Spleen (tissue), 11 donors: ENCODE data around the gene CMC1. TPM values are rescaled to one million over a fixed set of nuclear protein-coding genes. Genes with fewer than 3 reads are reported as not detected.

Experiments
- DNase-seq: peaks from one replicate; pipeline ENCODE4 v3.0.0-alpha.2; 2020
- H3K27ac ChIP-seq, 8 donors: fragments of 200-600 bp; sonication (generic) in 7 of 8; 1 replicate in 4 of 8; 2 replicates in 4 of 8; pipeline versions ENCODE4 v1.5.0 to v1.8.0; 2016 to 2021; ENCODE audit warnings: inconsistent platforms in 4 of 8, mild to moderate bottlenecking in 4 of 8, moderate library complexity in 1 of 8
- H3K27me3 ChIP-seq, 7 donors: fragments of 200-600 bp; sonication (generic) in 6 of 7; replicated peaks in 1 of 7; 1 replicate in 4 of 7; 2 replicates in 3 of 7; pipeline versions ENCODE4 v1.5.0 to v1.8.0; 2016 to 2021; ENCODE audit warnings: inconsistent platforms in 3 of 7, mild to moderate bottlenecking in 1 of 7
- H3K36me3 ChIP-seq, 6 donors: fragments of 200-600 bp; sonication (generic) in 5 of 6; 1 replicate in 4 of 6; 2 replicates in 2 of 6; pipeline versions ENCODE4 v1.5.0 to v1.8.0; 2016 to 2021; ENCODE audit warnings: inconsistent platforms in 2 of 6
- H3K4me1 ChIP-seq, 6 donors: fragments of 200-600 bp; sonication (generic) in 5 of 6; 1 replicate in 3 of 6; 2 replicates in 3 of 6; pipeline versions ENCODE4 v1.5.0 to v1.8.0; 2016 to 2021; ENCODE audit warnings: inconsistent platforms in 3 of 6
- H3K4me3 ChIP-seq, 8 donors: fragments of 200-600 bp; sonication (generic) in 7 of 8; 1 replicate in 4 of 8; 2 replicates in 4 of 8; pipeline versions ENCODE4 v1.5.0 to v1.8.0; 2016 to 2021; ENCODE audit warnings: inconsistent platforms in 4 of 8, mild to moderate bottlenecking in 4 of 8, moderate library complexity in 2 of 8
- H3K9me3 ChIP-seq, 8 donors: fragments of 200-600 bp; sonication (generic) in 7 of 8; 1 replicate in 4 of 8; 2 replicates in 4 of 8; pipeline versions ENCODE4 v1.5.0 to v1.8.0; 2016 to 2021; ENCODE audit warnings: inconsistent platforms in 4 of 8
- POLR2A ChIP-seq, 3 donors: fragments of 450-650 bp; IDR thresholded peaks; one replicate each; pipeline ENCODE4 v1.5.1; 2017; ENCODE audit warnings: antibody characterized with exemption in 3 of 3, mild to moderate bottlenecking in 1 of 3
- POLR2AphosphoS5 ChIP-seq, 3 donors: sonication (generic); formaldehyde crosslinking; IDR thresholded peaks; one replicate each; pipeline ENCODE4 v1.5.1; 2017; ENCODE audit warnings: antibody characterized with exemption in 3 of 3
- WGBS, 5 donors: extraction: QIAGEN DNeasy Blood & Tissue Kit in 3 of 5; methylation state at CpG; one replicate each; pipeline versions ENCODE4 v1.1.5 to v1.1.7; 2013 to 2018; 5-methylcytosine and 5-hydroxymethylcytosine counted together
- intact Hi-C: fragments of 100-400 bp; cut with DNase I; formaldehyde crosslinking; loops from one replicate; pipeline ENCODE4 v1.15.0; 2023; ENCODE audit warnings: low total_unique reads
- polyA plus RNA-seq, 3 donors: library from polyadenylated mRNA; stranded (reverse); fragments of 200-250 nt; gene quantifications; one replicate each; pipeline ENCODE4 v1.2.1, GENCODE V29; 2013
- total RNA-seq, 7 donors: library from RNA; depleted of rRNA in 3 of 7; stranded (reverse); fragments of >200 nt in 3 of 7; fragmentation: NEBNext Ultra II Directional in 4 of 7; extraction: Animal tissue kit (Norgen Biotek cat#: 25700) in 4 of 7; gene quantifications; one replicate each; pipeline versions ENCODE4 v1.1.0 to v1.2.1, GENCODE V29; 2016 to 2021
- TF ChIP-seq, protein P1 (sequence below), 11 experiments: fragments of 200-600 bp in 7 of 11; fragments of 450-650 bp in 4 of 11; sonication (generic) in 4 of 11; IDR thresholded peaks in 8 of 11; conservative IDR thresholded peaks in 3 of 11; 1 replicate in 7 of 11; 2 replicates in 4 of 11; pipeline versions ENCODE4 v1.4.0 to v1.8.0; 2016 to 2021; ENCODE audit warnings: antibody characterized with exemption in 11 of 11, inconsistent platforms in 4 of 11, mild to moderate bottlenecking in 1 of 11
- donor health status: healthy with polysubstance abuse.
- donor health status: DM: no; HTN: no; CAD: no; lungs with moderate emphysema.
- donor health status: DM: no; HTN: no; CAD: no.
- donor health status: Bipolar disorder and iron deficiency.
- donor health status: healthy.
- donor health status: DM: no; HTN: no; CAD: no.
- donor health status: DM: yes; HTN: yes; CAD: no.

Gene CMC1
- total and polyA plus RNA-seq, 10 donors, result 32.8 to 59.5 (median 39.9) TPM

DNA sequence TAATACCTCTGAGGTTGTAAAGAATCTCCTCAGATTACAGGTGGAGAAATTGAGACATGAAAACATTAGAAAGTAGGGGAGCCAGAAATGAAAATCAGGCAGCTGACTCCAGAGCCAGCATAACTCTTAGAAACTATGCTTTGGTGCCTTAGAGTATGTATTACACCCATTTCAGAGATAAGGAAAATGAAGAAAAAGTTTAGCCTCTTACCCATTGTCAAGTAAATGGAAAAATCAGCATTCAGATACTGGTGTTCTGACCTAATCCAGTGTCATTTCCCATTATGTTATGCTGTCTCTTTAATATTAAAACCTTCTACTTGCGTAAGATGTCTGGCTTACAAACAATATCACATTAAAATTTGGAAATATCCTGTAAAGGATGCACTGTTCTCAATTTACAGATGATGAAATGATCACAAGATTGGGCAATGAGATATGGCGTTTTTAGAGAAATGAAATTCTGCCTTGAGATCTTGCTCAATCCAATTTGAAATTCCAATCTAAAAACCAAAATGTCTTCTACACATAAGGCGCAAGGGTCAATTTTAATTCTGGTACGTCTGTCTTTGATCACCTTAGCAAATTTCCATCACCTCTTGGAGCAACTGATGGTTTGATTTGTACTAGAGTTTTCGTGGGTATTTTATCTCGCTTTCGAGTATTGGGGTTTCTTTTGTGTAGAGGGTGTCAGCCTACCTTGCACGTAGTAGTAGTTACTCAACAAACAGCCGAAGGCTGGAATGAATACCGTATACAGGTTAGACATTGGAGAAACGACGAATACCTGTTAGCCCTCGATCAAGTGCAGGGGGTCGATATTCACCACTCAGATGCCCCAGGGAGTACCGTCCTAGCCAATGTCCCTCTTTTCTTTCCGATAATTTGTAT, 106.2 kb downstream of the CMC1 start:
- Histone ChIP-seq H3K4me3 (peak overlapping the region; percentile 63 to 88 (median 74)), H3K27me3 (no peaks in the 10 kb centered on the region), H3K27ac (peak overlapping the region; percentile 98 to 99 (median 99)), H3K4me1 (peaks cover 27 to 82% (median 59%) of the 10 kb centered on the region in 6 donors), H3K9me3 (peaks cover 0 to 24% (median 12%) of the 10 kb centered on the region in 8 donors), H3K36me3 (peaks cover 0 to 12% (median under 1%) of the 10 kb centered on the region in 6 donors)
- no peak for DNase-seq
- TF ChIP-seq POLR2AphosphoS5 (IDR thresholded peaks at IDR 0.05), result no peak
- TF ChIP-seq, protein P1, sequence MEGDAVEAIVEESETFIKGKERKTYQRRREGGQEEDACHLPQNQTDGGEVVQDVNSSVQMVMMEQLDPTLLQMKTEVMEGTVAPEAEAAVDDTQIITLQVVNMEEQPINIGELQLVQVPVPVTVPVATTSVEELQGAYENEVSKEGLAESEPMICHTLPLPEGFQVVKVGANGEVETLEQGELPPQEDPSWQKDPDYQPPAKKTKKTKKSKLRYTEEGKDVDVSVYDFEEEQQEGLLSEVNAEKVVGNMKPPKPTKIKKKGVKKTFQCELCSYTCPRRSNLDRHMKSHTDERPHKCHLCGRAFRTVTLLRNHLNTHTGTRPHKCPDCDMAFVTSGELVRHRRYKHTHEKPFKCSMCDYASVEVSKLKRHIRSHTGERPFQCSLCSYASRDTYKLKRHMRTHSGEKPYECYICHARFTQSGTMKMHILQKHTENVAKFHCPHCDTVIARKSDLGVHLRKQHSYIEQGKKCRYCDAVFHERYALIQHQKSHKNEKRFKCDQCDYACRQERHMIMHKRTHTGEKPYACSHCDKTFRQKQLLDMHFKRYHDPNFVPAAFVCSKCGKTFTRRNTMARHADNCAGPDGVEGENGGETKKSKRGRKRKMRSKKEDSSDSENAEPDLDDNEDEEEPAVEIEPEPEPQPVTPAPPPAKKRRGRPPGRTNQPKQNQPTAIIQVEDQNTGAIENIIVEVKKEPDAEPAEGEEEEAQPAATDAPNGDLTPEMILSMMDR (IDR thresholded peaks at IDR 0.05 in 8 of 11, conservative IDR thresholded peaks at IDR 0.05 in 3 of 11), result no peak
- 23 to 39% (median 35%) methylated on average over 16 of the region's 16 CpGs for WGBS, 5 donors
- intact Hi-C loops, result no loop called here

GRCh38 chr3:28348265-28348628, 106.8 kb downstream of the CMC1 start:
- 2 to 4% (median 2%) methylated on average over 11 to 16 of the region's 16 CpGs for WGBS, 5 donors
- Histone ChIP-seq H3K27me3 (no peaks in the 10 kb centered on the region), H3K36me3 (peaks cover 4 to 18% (median 6%) of the 10 kb centered on the region in 6 donors), H3K27ac (peak overlapping the region; percentile 98 to 99 (median 99)), H3K9me3 (peaks cover 0 to 30% (median 18%) of the 10 kb centered on the region in 8 donors), H3K4me3 (peak overlapping the region; percentile 63 to 88 (median 74)), H3K4me1 (peaks cover 26 to 76% (median 53%) of the 10 kb centered on the region in 6 donors)
- TF ChIP-seq, protein P1 (IDR thresholded peaks at IDR 0.05 in 8 of 11, conservative IDR thresholded peaks at IDR 0.05 in 3 of 11), result no peak
- no peak for TF ChIP-seq POLR2AphosphoS5 (IDR thresholded peaks at IDR 0.05)
- no peak for TF ChIP-seq POLR2A (IDR thresholded peaks at IDR 0.05)
- intact Hi-C loops, result no loop called here
- no peak for DNase-seq

DNA sequence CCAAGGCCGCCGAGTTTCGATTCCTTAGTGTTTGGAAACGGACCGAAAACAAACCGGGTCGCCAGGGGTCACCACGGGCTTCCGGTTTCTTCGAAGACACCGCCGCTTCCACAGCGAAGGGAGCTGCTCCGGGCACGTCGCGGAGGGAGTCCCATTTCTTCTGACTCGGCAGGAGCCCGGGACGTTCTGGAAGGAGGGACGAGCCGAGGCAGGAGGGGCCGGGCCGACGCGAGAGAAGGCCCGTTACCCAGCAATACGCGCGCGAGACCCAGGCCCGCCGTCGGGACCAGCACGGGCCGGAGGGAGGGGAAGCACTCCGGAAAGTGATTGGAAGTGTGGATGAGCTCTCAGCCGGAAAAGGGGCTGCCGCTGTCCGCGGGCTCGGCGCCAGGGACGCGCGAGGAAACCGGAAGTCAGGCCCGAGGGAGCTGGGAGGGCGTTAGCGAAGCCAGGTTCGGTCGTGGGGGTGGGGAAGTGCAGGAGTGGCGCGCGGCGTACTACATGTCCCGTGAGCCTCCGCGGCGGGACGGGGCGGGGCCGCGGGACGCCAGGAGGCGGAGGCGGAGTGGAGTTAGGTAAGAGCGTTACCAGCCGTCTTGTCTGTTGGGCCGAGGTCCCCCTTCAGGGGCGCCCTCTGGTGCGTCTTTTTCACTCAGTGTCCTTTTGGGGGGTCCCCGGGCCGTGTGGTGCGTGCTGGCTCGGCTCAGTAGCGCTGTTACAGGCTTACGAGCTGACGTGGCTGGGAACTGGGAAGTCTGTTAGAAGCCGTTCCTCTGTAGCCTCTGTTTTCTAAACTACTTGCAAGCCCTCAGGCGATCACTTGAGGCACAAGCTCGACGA, 107.4 kb downstream of the CMC1 start, which contains the start of the genes AZI2 and ZCWPW2:
Gene AZI2, minus strand, starts transcription at position 196 of the 840 bp plus-strand sequence. CDS start 8,207 bp downstream, outside the sequence.
Gene ZCWPW2, plus strand, starts transcription at position 93 of the 840 bp plus-strand sequence. CDS start 64,348 bp downstream, outside the sequence.
- intact Hi-C loops, result no loop called here
- Histone ChIP-seq H3K9me3 (peaks cover 0 to 36% (median 24%) of the 10 kb centered on the region in 8 donors), H3K36me3 (peaks cover 4 to 24% (median 6%) of the 10 kb centered on the region in 6 donors), H3K27me3 (no peaks in the 10 kb centered on the region), H3K27ac (peak within 1 kb of the TSS; percentile 98 to 99 (median 99)), H3K4me1 (peaks cover 22 to 70% (median 49%) of the 10 kb centered on the region in 6 donors), H3K4me3 (peak within 1 kb of the TSS; percentile 63 to 88 (median 74))
- TF ChIP-seq POLR2AphosphoS5 (IDR thresholded peaks at IDR 0.05), result peak; percentile 86 to 96 (median 93)
- TF ChIP-seq POLR2A (IDR thresholded peaks at IDR 0.05), result peak in 2 of 3 donors; percentile 57 to 80
- TF ChIP-seq, protein P1 (IDR thresholded peaks at IDR 0.05 in 8 of 11, conservative IDR thresholded peaks at IDR 0.05 in 3 of 11), result peak in 4 of 11 experiments; percentile 15 to 42 (median 26)
- 0 to 1% (median 0%) methylated on average over 63 to 83 of the region's 83 CpGs for WGBS, 5 donors
- DNase-seq, result peak; percentile 98
